ENCODE data around the gene LRFN2.
A peak's percentile ranks its signal among the peaks of the same experiment; 100 is the strongest.

GRCh38 chr6:40353197-40353966, 233.8 kb downstream of the LRFN2 start:
- TF ChIP-seq CTCF (IDR thresholded peaks at IDR 0.05; ENCODE audit: poor library complexity, severe bottlenecking) (no peak), TAF1 (IDR thresholded peaks at IDR 0.05; ENCODE audit: low read depth) (no peak), REST (IDR thresholded peaks at IDR 0.05; ENCODE audit: borderline replicate concordance) (peak; percentile 58), POLR2AphosphoS5 (IDR thresholded peaks at IDR 0.05) (peak; percentile 60)

All from neural cell (in vitro differentiated cells).